OCI-LY3 (cell line): ENCODE results near the gene C11orf87.

Experiments used
- H2AFZ ChIP-seq: fragments of 200-600, 300-600 bp; shearing (Covaris generic); 2 replicates; pipeline ENCODE4 v1.6.0; 2014; ENCODE audit warnings: antibody characterized with exemption, low read depth, low read length
- H3K27ac ChIP-seq: fragments of 200-600, 300-600 bp; sonication (generic); 2 replicates; pipeline ENCODE4 v1.5.1; 2014; ENCODE audit warnings: mild to moderate bottlenecking, low read length, moderate library complexity, mixed read lengths
- H3K27me3 ChIP-seq: fragments of 200-600, 300-600 bp; sonication (generic); 2 replicates; pipeline ENCODE4 v1.6.1; 2014; ENCODE audit warnings: low read depth, low read length, mixed read lengths
- H3K36me3 ChIP-seq: fragments of 200-600, 300-600 bp; sonication (generic); replicated peaks from 2 replicates; pipeline ENCODE3; 2014; ENCODE audit warnings: low read depth, low read length, mixed read lengths
- H3K4me1 ChIP-seq: fragments of 300-600, 200-600 bp; sonication (generic); 2 replicates; pipeline ENCODE4 v1.6.1; 2014; ENCODE audit warnings: low read length, mixed read lengths
- H3K4me2 ChIP-seq: fragments of 200-600, 300-600 bp; sonication (generic); 2 replicates; pipeline ENCODE4 v1.6.1; 2014; ENCODE audit warnings: low read length, mixed read lengths
- H3K4me3 ChIP-seq: fragments of 300-600, 200-600 bp; sonication (generic); 2 replicates; pipeline ENCODE4 v1.5.1; 2014; ENCODE audit warnings: antibody characterized with exemption, mild to moderate bottlenecking, low read length, moderate library complexity
- H3K79me2 ChIP-seq: fragments of 300-600, 200-600 bp; shearing (Covaris generic); 2 replicates; pipeline ENCODE4 v1.6.1; 2014; ENCODE audit warnings: mild to moderate bottlenecking, low read length, mixed read lengths
- H3K9ac ChIP-seq: fragments of 300-600, 200-600 bp; shearing (Covaris generic); 2 replicates; pipeline ENCODE4 v1.6.0; 2014; ENCODE audit warnings: mild to moderate bottlenecking, low read length, moderate library complexity
- H3K9me3 ChIP-seq: fragments of 200-600, 300-600 bp; shearing (Covaris generic); 2 replicates; pipeline ENCODE4 v1.6.1; 2014; ENCODE audit warnings: low read length, mixed read lengths; ENCODE audit not compliant: insufficient read depth
- H4K20me1 ChIP-seq: fragments of 200-600, 300-600 bp; sonication (generic); 2 replicates; pipeline ENCODE4 v1.6.1; 2016; ENCODE audit warnings: low read length, mixed read lengths; ENCODE audit not compliant: insufficient read depth
- EZH2phosphoT487 ChIP-seq: fragments of 200-600 bp; shearing (Covaris generic); IDR thresholded peaks from 2 replicates; pipeline ENCODE4 v1.6.1; 2018; ENCODE audit warnings: antibody characterized with exemption, mixed run types, low read depth
- TF ChIP-seq, protein P1 (sequence below): fragments of 200-600, 300-600 bp; sonication (generic); IDR thresholded peaks from 2 replicates; pipeline ENCODE4 v1.5.1; 2014; ENCODE audit warnings: antibody characterized with exemption, low read length, low read depth

C11orf87 gene

DNA sequence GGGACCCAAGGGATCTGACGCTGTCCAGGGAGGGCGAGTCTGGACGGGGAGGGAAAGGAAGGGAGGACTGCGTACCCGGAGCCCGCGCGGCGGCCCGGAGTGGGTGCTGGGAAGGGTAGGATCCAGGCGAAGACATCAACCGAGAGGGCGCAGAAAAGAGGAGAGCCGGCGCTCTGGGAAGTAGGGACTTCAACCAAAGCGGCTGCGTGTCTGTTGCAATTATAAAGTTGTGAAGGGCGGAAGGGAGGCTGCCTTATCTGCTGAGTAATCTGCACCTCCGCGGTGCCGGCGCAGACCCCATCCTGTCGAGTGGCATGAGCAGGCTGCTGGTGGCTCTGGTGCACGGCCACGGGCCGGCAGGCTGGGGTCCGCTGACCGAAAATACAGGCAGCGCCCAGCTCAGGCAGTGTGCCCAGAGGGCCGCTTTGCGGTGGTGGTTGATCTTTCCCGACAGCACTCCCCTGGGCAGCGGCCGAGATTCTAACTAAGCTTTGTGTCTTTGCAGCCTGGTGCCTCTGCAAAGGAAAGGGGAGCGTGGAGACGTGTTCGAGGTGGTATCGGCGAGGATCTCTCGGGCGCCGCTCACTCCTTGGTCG lies 978 bp downstream of the C11orf87 start:
- TF ChIP-seq, protein P1, sequence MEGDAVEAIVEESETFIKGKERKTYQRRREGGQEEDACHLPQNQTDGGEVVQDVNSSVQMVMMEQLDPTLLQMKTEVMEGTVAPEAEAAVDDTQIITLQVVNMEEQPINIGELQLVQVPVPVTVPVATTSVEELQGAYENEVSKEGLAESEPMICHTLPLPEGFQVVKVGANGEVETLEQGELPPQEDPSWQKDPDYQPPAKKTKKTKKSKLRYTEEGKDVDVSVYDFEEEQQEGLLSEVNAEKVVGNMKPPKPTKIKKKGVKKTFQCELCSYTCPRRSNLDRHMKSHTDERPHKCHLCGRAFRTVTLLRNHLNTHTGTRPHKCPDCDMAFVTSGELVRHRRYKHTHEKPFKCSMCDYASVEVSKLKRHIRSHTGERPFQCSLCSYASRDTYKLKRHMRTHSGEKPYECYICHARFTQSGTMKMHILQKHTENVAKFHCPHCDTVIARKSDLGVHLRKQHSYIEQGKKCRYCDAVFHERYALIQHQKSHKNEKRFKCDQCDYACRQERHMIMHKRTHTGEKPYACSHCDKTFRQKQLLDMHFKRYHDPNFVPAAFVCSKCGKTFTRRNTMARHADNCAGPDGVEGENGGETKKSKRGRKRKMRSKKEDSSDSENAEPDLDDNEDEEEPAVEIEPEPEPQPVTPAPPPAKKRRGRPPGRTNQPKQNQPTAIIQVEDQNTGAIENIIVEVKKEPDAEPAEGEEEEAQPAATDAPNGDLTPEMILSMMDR = no peak
- no peak for TF ChIP-seq EZH2phosphoT487
- H3K4me2 ChIP-seq = no peak overlapping the region
- H3K79me2 ChIP-seq = no peaks in the 10 kb centered on the region
- H4K20me1 ChIP-seq = no peaks in the 10 kb centered on the region
- H3K9me3 ChIP-seq = no peaks in the 10 kb centered on the region
- no peak overlapping the region for H3K4me3 ChIP-seq
- no peak overlapping the region for H3K9ac ChIP-seq
- no peak overlapping the region for H2AFZ ChIP-seq
- no peaks in the 10 kb centered on the region for H3K27me3 ChIP-seq
- no peaks in the 10 kb centered on the region for H3K4me1 ChIP-seq
- H3K27ac ChIP-seq = no peak overlapping the region
- H3K36me3 ChIP-seq = no peaks in the 10 kb centered on the region

DNA sequence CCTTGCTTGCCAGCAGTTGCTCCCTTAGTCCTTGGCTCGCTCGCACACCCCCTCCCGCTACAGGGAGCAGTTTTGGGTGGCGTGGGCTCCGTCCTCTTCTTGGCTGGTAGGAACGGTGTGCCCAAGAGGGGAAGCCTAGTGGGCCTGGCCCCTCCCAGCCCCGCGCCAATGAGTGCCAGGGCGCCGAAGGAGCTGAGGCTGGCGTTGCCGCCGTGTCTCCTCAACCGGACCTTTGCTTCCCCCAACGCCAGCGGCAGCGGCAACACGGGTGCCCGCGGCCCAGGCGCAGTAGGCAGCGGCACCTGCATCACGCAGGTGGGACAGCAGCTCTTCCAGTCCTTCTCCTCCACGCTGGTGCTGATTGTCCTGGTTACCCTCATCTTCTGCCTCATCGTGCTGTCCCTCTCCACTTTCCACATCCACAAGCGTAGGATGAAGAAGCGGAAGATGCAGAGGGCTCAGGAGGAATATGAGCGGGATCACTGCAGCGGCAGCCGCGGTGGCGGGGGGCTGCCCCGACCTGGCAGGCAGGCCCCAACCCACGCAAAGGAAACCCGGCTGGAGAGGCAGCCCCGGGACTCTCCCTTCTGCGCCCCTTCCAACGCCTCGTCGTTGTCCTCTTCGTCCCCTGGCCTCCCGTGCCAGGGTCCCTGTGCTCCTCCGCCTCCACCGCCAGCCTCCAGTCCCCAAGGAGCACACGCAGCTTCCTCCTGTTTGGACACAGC lies 1.6 kb downstream of the C11orf87 start:
- no peaks in the 10 kb centered on the region for H3K9me3 ChIP-seq
- no peaks in the 10 kb centered on the region for H3K36me3 ChIP-seq
- TF ChIP-seq EZH2phosphoT487 = no peak
- TF ChIP-seq, protein P1 = no peak
- H3K4me3 ChIP-seq = no peak overlapping the region
- no peaks in the 10 kb centered on the region for H4K20me1 ChIP-seq
- no peak overlapping the region for H3K9ac ChIP-seq
- H3K79me2 ChIP-seq = no peaks in the 10 kb centered on the region
- no peaks in the 10 kb centered on the region for H3K27me3 ChIP-seq
- no peaks in the 10 kb centered on the region for H3K4me1 ChIP-seq
- H3K27ac ChIP-seq = no peak overlapping the region
- no peak overlapping the region for H2AFZ ChIP-seq
- H3K4me2 ChIP-seq = no peak overlapping the region

DNA sequence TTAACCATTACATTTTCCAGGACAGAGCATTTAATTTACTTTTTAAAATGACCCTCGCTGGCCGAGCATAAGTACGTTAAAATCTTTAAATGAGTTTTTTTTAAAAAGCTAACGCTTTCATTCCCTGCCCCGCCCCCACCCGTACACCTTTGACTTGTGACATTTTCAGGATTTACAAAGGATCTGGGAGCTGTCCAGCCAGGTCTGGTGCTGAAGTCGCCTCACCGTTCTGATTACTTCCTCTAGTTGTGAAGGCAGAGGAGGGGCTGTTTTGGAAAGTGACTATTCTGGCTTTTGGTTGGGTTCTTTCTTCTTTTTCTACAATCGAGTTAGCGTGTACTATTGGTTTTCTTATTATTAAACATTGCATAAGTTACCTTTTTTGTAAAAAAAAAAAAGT lies 2.9 kb downstream of the C11orf87 start:
- Histone ChIP-seq H4K20me1 (no peaks in the 10 kb centered on the region), H3K36me3 (no peaks in the 10 kb centered on the region), H3K27ac (no peak overlapping the region), H2AFZ (no peak overlapping the region), H3K79me2 (no peaks in the 10 kb centered on the region), H3K27me3 (no peaks in the 10 kb centered on the region), H3K4me3 (no peak overlapping the region), H3K9ac (no peak overlapping the region), H3K9me3 (no peaks in the 10 kb centered on the region), H3K4me1 (no peaks in the 10 kb centered on the region), H3K4me2 (no peak overlapping the region)
- TF ChIP-seq, protein P1 = no peak
- no peak for TF ChIP-seq EZH2phosphoT487

DNA sequence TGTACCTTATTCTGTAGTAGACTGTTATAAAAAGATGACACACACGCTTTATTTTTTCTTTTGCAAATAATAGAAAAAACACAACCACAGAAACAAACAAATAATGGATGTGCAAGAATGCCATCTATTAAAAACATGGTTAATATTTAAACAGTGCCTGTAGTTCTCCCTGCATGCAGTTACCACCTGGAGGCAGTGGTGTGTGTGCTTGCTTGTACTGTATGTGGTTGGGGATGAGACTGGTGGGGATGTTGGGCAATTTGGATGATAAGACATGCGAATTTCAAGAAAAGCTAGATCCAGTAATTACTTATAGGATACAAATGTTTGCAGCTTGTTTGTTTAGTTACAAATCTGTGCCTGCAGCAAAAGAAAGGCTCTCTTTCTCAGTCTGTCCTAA lies 3.6 kb downstream of the C11orf87 start:
- no peak overlapping the region for H3K9ac ChIP-seq
- TF ChIP-seq, protein P1 = no peak
- no peak for TF ChIP-seq EZH2phosphoT487
- no peaks in the 10 kb centered on the region for H3K36me3 ChIP-seq
- peaks cover 4% of the 10 kb centered on the region; the same call in 1 of the 2 replicates for H3K27me3 ChIP-seq
- H3K9me3 ChIP-seq = no peaks in the 10 kb centered on the region
- H3K4me1 ChIP-seq = no peaks in the 10 kb centered on the region
- H3K4me3 ChIP-seq = no peak overlapping the region
- H3K27ac ChIP-seq = no peak overlapping the region
- no peak overlapping the region for H2AFZ ChIP-seq
- no peaks in the 10 kb centered on the region for H4K20me1 ChIP-seq
- H3K79me2 ChIP-seq = no peaks in the 10 kb centered on the region
- H3K4me2 ChIP-seq = no peak overlapping the region
